CD4-positive, alpha-beta T cell (primary cell): ENCODE data around the gene DENND1A. TPM values are rescaled to one million over a fixed set of nuclear protein-coding genes. Genes with fewer than 3 reads are reported as not detected.

Experiments used
- ATAC-seq: fragments of 200-7000 bp; cut with Tn5 transposase; one replicate; pipeline ENCODE4 v1.10.0; 2022; ENCODE audit warnings: mild to moderate bottlenecking; ENCODE audit not compliant: poor library complexity
- CTCF ChIA-PET: fragments of 350-600 bp; sonication (Branson Sonifier 250); formaldehyde crosslinking; loops from one replicate; lab custom pipeline; 2021; ENCODE audit warnings: antibody characterized with exemption, inconsistent platforms; lab: Charles Lee
- POLR2A ChIA-PET: fragments of 350-600 bp; sonication (Branson Sonifier 250); formaldehyde crosslinking; loops from one replicate; lab custom pipeline; 2021; ENCODE audit warnings: antibody characterized with exemption, inconsistent platforms; lab: Charles Lee
- DNase-seq, 14 experiments: peaks; one replicate each; pipeline ENCODE4 v3.0.0-alpha.2; 2013 to 2020; ENCODE audit warnings: mixed read lengths in 2 of 14
- H3K27ac ChIP-seq, 2 donors: one replicate each; pipeline versions ENCODE4 v1.5.1 to v1.7.0; 2013; ENCODE audit warnings: low read length in 2 of 2, low read depth in 1 of 2, mild to moderate bottlenecking in 1 of 2
- H3K27me3 ChIP-seq, 2 experiments: 1 replicate in 1 of 2; 2 replicates in 1 of 2; pipeline versions ENCODE4 v1.6.1 to v1.7.0; 2013; ENCODE audit warnings: low read length in 2 of 2, control low read depth in 1 of 2, mild to moderate bottlenecking in 1 of 2, moderate library complexity in 1 of 2; ENCODE audit not compliant: insufficient read depth in 2 of 2, control insufficient read depth in 1 of 2
- H3K36me3 ChIP-seq: one replicate; pipeline ENCODE4 v1.6.1; 2013; ENCODE audit warnings: low read length, control low read depth; ENCODE audit not compliant: insufficient read depth
- H3K4me1 ChIP-seq: one replicate; pipeline ENCODE4 v1.6.1; 2013; ENCODE audit warnings: low read length, control low read depth; ENCODE audit not compliant: insufficient read depth
- H3K4me3 ChIP-seq: one replicate; pipeline ENCODE4 v1.5.1; 2013; ENCODE audit warnings: mild to moderate bottlenecking, low read length, moderate library complexity
- H3K9me3 ChIP-seq, 2 experiments: 1 replicate in 1 of 2; 2 replicates in 1 of 2; pipeline versions ENCODE4 v1.6.1 to v1.7.0; 2013; ENCODE audit warnings: low read length in 2 of 2, mild to moderate bottlenecking in 2 of 2, control low read depth in 1 of 2, moderate library complexity in 1 of 2; ENCODE audit not compliant: control insufficient read depth in 1 of 2, insufficient read depth in 1 of 2
- H3K27ac Mint-ChIP-seq: one replicate; pipeline ENCODE4 v1.8.0; 2020; ENCODE audit warnings: mixed read lengths
- H3K27me3 Mint-ChIP-seq: one replicate; pipeline ENCODE4 v1.8.0; 2021; ENCODE audit warnings: mixed read lengths
- H3K36me3 Mint-ChIP-seq: one replicate; pipeline ENCODE4 v1.8.0; 2021; ENCODE audit warnings: low read depth, mixed read lengths
- H3K4me1 Mint-ChIP-seq: one replicate; pipeline ENCODE4 v1.8.0; 2021; ENCODE audit warnings: low read depth, mixed read lengths
- H3K4me3 Mint-ChIP-seq: one replicate; pipeline ENCODE4 v1.8.0; 2020; ENCODE audit warnings: mild to moderate bottlenecking, mixed read lengths
- H3K9me3 Mint-ChIP-seq: one replicate; pipeline ENCODE4 v1.8.0; 2020; ENCODE audit warnings: mixed read lengths
- CTCF ChIP-seq: fragments of 200-600 bp; IDR thresholded peaks from one replicate; pipeline ENCODE4 v1.8.0; 2022; ENCODE audit warnings: antibody characterized with exemption, mild to moderate bottlenecking
- intact Hi-C, 2 experiments: fragments of 100-400 bp; cut with DNase I in 1 of 2; cut with micrococcal nuclease in 1 of 2; formaldehyde crosslinking; loops; one replicate each; pipeline versions ENCODE4 v1.15.1 to v1.9.0; 2023 to 2025; cut with DNase I, micrococcal nuclease
- total RNA-seq, 174 experiments: library from RNA in 2 of 174; stranded (reverse) in 2 of 174; gene quantifications; one replicate each; pipeline ENCODE4 v1.2.3 and lab custom pipeline; 2021 to 2026

DENND1A gene
- total RNA-seq, 2 experiments from 2014 or later = 20.0 to 20.6 TPM

DNA sequence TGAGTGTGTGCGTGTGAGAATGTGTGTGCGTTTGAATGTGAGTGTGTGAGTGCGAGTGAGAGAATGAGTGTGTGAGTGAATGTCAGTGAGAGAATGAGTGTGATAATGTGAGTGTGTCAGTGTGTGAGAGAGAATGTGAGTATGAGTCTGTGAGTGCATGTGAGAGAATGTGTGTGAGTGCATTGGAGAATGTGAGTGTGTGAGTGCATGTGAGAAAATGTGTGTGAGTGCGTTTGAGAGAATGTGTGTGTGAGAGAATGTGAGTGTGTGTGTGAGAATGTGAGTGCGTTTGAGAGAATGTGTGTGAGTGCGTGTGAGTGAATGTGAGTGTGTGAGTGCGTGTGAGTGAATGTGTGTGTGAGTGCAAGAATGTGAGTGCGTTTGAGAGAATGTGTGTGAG is 42.7 kb upstream of the DENND1A start:
- H3K4me3 Mint-ChIP-seq = no peak overlapping the region
- no peak overlapping the region for H3K4me3 ChIP-seq
- POLR2A ChIA-PET = no interaction called here
- H3K27ac Mint-ChIP-seq = no peak overlapping the region
- H3K4me1 Mint-ChIP-seq = no peaks in the 10 kb centered on the region
- no peak for TF ChIP-seq CTCF
- H3K36me3 Mint-ChIP-seq = no peaks in the 10 kb centered on the region
- peaks cover 4 to 6% of the 10 kb centered on the region in 2 experiments for H3K27me3 ChIP-seq
- H3K27me3 Mint-ChIP-seq = peaks cover 24% of the 10 kb centered on the region
- no peak overlapping the region for H3K27ac ChIP-seq
- H3K4me1 ChIP-seq = no peaks in the 10 kb centered on the region
- H3K9me3 Mint-ChIP-seq = no peaks in the 10 kb centered on the region
- intact Hi-C loops = no loop called here
- H3K36me3 ChIP-seq = no peaks in the 10 kb centered on the region
- DNase-seq = no peak
- CTCF ChIA-PET = no interaction called here
- H3K9me3 ChIP-seq = peaks cover 0 to 14% of the 10 kb centered on the region in 2 experiments
- ATAC-seq = no peak

DNA sequence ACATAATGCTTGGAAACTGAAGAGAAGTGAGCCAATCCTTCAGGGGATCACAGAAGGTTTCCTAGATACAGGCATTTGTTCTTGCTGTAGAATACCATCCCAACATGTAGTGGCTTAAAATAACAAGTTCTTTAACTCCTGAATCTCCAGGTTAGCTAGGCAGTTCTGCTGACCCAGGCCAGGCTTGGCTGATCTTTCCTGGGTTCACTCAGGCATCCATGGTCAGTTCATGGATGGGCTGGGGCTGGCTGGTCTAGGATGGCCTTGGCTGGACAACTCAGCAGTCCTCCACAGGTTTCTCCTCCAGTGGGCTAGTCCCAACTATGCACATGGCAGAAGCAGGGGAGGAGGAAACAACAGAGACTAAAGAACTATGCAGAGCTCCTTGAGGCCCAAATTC is 37.4 kb upstream of the DENND1A start:
- H3K27me3 Mint-ChIP-seq = peaks cover 51% of the 10 kb centered on the region
- Histone ChIP-seq H3K27me3 (peaks cover 18 to 21% of the 10 kb centered on the region in 2 experiments), H3K4me3 (no peak overlapping the region), H3K27ac (no peak overlapping the region), H3K36me3 (no peaks in the 10 kb centered on the region), H3K4me1 (no peaks in the 10 kb centered on the region), H3K9me3 (peaks cover 0 to 10% of the 10 kb centered on the region in 2 experiments)
- H3K27ac Mint-ChIP-seq = no peak overlapping the region
- no peak overlapping the region for H3K4me3 Mint-ChIP-seq
- H3K9me3 Mint-ChIP-seq = no peaks in the 10 kb centered on the region
- H3K36me3 Mint-ChIP-seq = no peaks in the 10 kb centered on the region
- intact Hi-C loops = loop anchor here in 1 of 2 experiments (10.0 kb wide), 1 partner anchor 423 kb away; no protein-coding TSS in a partner anchor
- no peak for TF ChIP-seq CTCF
- ChIA-PET CTCF (no interaction called here), POLR2A (no interaction called here)
- DNase-seq (no peak), ATAC-seq (no peak)
- no peaks in the 10 kb centered on the region for H3K4me1 Mint-ChIP-seq

DNA sequence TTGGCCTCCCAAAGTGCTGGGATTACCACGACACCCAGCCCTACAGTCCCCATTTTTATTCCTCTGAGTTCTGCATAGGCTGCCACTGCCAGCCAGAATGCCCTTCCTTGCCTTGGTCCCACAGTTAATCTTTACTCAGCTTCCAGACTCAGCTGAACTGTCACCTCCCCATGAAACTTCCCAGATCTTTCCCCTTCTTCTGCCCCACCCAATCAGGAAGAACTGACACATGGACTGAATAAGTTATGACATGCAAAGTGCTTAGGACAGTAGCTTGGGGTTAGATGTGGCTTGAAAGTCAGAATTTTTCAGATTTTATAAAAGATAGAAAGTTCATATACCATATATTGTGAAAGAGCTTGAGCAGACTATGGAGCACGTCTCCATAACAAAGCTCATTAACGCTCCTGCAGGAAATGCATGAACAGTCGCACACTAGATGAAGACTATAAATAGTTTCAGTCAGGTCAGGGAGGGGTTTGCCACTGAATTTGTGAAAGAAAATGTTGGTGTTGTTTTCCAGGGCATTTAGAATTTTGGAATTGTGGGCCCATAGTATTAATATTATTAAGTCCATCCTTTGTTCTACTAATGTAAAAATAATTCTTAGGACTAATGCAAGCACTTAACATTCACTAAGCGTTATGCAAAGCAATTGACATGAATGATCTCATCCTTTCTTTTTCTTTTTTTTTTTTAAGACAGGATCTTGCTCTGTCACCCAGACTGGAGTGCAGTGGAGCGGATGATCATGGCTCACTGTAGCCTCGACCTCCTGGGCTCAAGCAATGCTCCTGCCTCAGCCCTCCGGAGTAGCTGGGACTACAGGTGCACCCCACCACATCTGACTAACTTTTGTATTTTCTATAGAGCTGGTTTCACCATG is 36.1 kb upstream of the DENND1A start:
- ATAC-seq = no peak
- no peak for TF ChIP-seq CTCF
- H3K36me3 ChIP-seq = no peaks in the 10 kb centered on the region
- ChIA-PET CTCF (no interaction called here), POLR2A (no interaction called here)
- no peak for DNase-seq
- Mint-ChIP-seq H3K27me3 (peaks cover 63% of the 10 kb centered on the region), H3K4me1 (no peaks in the 10 kb centered on the region), H3K9me3 (no peaks in the 10 kb centered on the region), H3K36me3 (no peaks in the 10 kb centered on the region), H3K27ac (no peak overlapping the region), H3K4me3 (no peak overlapping the region)
- peaks cover 21 to 24% of the 10 kb centered on the region in 2 experiments for H3K27me3 ChIP-seq
- H3K4me1 ChIP-seq = no peaks in the 10 kb centered on the region
- intact Hi-C loops = loop anchor here in 1 of 2 experiments (10.0 kb wide), 1 partner anchor 421 kb away; no protein-coding TSS in a partner anchor
- H3K9me3 ChIP-seq = peaks cover 0 to 7% of the 10 kb centered on the region in 2 experiments
- no peak overlapping the region for H3K4me3 ChIP-seq
- H3K27ac ChIP-seq = no peak overlapping the region
